GM18517 (cell line): Measurements from ENCODE around the gene CTDSPL.

Experiments used
- ATAC-seq: cut with Tn5 transposase; IDR thresholded peaks from one replicate; pipeline ENCODE4 v1.9.1; 2021; ENCODE audit warnings: mild to moderate bottlenecking, moderate library complexity; ENCODE audit not compliant: unreplicated experiment

CTDSPL gene

GRCh38 chr3:37912052-37912733 is 50.5 kb downstream of the CTDSPL start:
- no peak for ATAC-seq

- no peak for ATAC-seq
Observed at GRCh38 chr3:37913522-37913921, 51.8 kb downstream of the CTDSPL start.

GRCh38 chr3:37916685-37917084 is 55.0 kb downstream of the CTDSPL start:
- no peak for ATAC-seq

- no peak for ATAC-seq
Observed at GRCh38 chr3:37918627-37919026, 56.9 kb downstream of the CTDSPL start.

- ATAC-seq, result no peak
Observed at GRCh38 chr3:37920156-37920699, 58.5 kb downstream of the CTDSPL start.

GRCh38 chr3:37921025-37921424 is 59.3 kb downstream of the CTDSPL start:
- ATAC-seq, result no peak

- no peak for ATAC-seq
Observed at GRCh38 chr3:37922721-37923568, 61.3 kb downstream of the CTDSPL start.

- ATAC-seq, result no peak
Observed at GRCh38 chr3:37923569-37924040, 61.9 kb downstream of the CTDSPL start.

- no peak for ATAC-seq
Observed at GRCh38 chr3:37924453-37924852, 62.8 kb downstream of the CTDSPL start.

GRCh38 chr3:37925157-37925556 is 63.5 kb downstream of the CTDSPL start:
- ATAC-seq, result no peak

GRCh38 chr3:37926611-37927010 is 64.9 kb downstream of the CTDSPL start:
- ATAC-seq, result no peak

- no peak for ATAC-seq
Observed at GRCh38 chr3:37930495-37930894, 68.8 kb downstream of the CTDSPL start.

- ATAC-seq, result no peak
Observed at GRCh38 chr3:37932505-37932904, 70.8 kb downstream of the CTDSPL start.

GRCh38 chr3:37934631-37935289 is 73.1 kb downstream of the CTDSPL start:
- ATAC-seq, result no peak

- no peak for ATAC-seq
Observed at GRCh38 chr3:37935290-37935668, 73.6 kb downstream of the CTDSPL start.

- no peak for ATAC-seq
Observed at GRCh38 chr3:37935756-37936666, 74.3 kb downstream of the CTDSPL start.

GRCh38 chr3:37937156-37937555 is 75.5 kb downstream of the CTDSPL start:
- ATAC-seq, result no peak

GRCh38 chr3:37938011-37938410 is 76.3 kb downstream of the CTDSPL start:
- no peak for ATAC-seq

GRCh38 chr3:37940242-37940908 is 78.7 kb downstream of the CTDSPL start:
- ATAC-seq, result no peak
